ENCODE data around the gene GNA14.
"Not testable (repeated sequence)": the region's sequence is repeated elsewhere in the genome, so short reads cannot be mapped to it uniquely, and the experiment has no call there.

The GNA14 gene

DNA sequence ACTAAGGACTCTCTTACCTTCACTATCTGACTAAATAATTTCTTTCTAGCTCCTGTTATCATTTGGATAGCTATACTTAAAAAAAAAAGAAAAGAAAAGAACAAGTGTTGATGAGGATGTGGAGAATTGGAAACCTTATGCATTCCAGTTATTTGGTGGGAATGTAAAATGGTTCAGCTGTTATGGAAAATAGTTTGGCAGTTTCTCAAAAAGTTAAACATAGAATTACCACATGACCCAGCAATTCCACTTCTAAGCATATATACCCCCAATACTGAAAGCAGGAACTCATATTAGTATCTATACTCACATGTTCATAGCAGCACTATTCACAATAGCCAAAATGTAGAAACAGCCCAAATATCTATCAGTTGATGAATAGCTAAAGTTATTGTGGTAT, 61.1 kb downstream of the GNA14 start:
- no peak for DNase-seq

DNA sequence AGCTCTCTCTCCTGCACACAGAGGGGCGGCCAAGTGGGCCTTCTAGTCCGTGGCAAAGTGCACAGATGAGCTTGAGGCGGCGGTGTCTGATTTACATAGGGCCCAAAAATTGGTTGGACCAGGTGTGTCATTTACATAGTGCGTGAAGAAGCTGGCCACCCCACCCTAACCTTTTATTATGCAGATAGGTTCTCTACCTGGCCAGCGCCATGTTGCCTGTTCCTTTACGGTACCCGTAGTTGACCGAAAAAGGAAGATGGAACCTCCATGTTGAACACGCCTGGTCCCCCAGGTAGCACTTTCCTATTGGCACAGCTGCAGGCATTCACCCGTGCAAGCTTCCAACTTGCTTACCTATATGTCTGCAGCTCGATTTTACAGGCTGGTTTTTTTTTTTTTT, 61.5 kb downstream of the GNA14 start:
- DNase-seq: no peak

DNA sequence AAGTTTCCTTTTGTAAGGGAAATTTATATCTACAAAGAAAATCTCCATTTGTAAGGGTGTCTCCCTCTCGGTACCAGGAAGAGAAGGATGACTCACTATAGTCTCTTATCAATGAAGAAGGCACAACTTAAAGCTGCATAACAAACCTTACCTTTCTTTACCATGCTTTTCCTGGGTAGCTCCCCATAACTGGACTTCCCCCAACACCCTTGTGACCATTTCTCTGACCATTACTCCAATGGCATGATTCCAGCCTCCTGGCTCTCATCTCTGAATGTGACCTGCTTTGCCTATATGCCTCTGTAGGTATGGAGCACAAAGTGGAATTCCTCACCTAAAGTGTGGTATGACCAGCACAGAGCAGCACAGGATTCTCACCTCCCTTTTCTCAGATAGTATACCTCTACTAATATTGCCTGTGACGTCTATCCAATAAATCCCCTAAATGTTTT, 62.8 kb downstream of the GNA14 start:
- DNase-seq: no peak

DNA sequence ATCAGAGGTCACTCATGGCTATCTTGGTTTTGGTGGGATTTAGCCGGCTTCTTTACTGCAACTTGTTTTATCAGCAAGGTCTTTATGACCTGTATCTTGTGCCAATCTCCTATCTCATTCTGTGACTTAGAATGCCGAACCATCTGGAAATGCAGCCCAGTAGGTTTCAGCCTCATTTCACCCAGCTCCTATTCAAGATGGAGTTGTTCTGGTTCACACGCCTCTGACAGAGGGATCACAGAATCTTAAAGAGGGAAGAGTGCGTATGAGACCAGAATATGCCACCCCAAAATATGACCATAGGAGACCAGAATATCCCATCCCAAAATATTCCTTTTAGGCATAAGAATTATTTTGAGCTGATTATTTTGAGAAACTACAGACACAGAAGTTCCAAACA, 63.2 kb downstream of the GNA14 start:
- DNase-seq: not testable (repeated sequence)

DNA sequence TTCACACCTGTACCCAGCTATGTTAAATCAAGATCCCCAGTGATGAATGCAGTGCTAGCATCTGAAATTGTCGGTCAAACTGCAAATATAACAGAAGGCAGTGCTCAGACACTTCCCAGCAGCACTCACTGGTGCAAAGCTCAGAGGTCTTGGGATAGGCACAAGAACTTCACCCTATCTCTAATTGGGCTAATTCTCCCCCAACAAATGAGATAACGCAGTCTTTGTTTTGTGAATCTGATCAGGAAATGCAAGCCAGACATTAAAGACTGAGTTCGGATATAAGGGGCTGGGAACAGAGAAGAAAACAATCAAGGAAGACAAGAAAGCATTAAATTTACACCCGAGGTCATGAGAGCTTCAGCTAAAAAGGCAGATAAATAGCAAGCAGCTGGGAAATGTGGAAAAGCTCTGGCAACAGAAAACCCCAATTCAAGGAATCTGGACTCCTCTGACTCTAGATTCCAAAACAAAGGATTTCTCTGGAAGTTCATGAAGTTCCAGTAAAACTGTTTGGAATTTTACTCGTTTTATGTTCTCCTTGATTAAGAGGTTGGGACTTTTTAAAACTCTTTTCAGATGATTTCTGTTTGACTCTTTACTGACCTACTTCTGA, 65.1 kb downstream of the GNA14 start:
- no peak for DNase-seq

DNA sequence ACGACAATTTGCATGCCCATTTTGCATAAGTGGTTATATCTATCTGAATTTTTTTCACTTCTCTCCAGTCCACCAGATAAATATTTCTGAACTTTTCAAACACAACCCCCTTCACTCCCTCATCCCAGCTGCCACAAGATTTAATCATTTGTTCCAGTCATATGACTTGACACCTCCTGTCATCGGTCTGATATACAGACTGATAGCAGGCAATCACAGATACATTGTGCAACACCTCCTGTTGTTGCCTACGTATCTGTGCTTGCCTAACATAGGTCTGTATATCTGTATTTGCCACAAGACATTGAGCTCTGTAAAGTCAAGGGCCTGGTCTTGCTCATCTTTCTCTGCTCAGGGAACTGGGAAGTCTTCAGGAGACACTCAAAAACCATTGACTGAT, 65.6 kb downstream of the GNA14 start:
- DNase-seq: no peak

DNA sequence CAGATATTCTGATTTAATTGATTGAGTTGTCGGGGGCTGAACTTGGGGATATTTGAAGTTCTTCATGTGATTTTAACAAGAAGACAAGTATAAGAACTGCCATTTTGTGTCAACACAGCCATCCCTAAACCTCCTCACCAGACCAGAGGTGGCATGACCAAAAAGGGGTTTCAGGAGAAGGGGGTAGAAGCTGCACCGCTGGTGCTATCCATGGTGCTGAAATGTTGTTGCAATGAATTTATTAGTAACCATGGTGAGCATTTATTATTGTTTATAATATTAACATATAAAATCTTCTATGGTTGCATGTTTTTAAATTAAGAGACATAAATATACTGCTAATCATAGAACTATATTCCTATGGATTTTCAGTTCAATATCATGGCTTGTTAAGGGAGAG, 72.3 kb downstream of the GNA14 start:
- DNase-seq: no peak

DNA sequence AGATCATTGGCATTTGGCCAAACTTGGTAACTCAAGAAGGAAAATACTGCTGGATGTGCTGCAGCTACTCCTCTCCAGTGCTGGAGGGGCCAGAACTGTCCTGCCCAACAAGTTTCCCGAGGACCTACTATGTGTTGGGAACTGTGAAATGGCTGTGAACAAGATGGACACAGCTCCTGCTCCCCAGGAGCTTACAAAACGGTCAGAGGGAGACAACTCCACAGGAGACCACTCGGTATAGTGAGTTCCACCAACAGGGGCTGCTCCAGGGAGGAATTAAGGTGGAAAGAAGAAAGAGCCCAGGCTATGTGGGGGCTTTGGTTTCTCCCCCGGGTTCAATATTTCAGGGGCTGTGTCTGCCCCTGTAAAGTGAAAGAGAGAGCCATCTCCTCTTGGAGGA, 78.8 kb downstream of the GNA14 start:
- no peak for DNase-seq

DNA sequence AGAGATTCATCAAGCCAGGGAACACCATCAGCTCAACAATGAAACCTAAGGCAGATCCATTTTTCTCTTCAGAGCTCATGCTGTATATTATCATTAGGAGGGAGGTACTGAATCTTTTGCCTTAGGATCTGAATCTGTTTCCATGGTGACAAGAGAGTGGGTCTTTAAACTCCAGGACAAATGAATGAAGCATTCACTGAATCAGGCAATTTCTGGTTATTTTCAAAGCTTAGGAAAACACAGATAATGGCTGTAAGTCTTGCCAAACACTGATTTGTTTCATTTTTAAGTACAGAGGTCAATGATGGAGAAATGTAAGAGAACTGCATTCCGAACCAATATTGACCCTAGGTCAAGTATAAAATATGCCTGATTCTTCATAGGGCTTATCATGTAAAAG, 84.9 kb downstream of the GNA14 start:
- DNase-seq: no peak

DNA sequence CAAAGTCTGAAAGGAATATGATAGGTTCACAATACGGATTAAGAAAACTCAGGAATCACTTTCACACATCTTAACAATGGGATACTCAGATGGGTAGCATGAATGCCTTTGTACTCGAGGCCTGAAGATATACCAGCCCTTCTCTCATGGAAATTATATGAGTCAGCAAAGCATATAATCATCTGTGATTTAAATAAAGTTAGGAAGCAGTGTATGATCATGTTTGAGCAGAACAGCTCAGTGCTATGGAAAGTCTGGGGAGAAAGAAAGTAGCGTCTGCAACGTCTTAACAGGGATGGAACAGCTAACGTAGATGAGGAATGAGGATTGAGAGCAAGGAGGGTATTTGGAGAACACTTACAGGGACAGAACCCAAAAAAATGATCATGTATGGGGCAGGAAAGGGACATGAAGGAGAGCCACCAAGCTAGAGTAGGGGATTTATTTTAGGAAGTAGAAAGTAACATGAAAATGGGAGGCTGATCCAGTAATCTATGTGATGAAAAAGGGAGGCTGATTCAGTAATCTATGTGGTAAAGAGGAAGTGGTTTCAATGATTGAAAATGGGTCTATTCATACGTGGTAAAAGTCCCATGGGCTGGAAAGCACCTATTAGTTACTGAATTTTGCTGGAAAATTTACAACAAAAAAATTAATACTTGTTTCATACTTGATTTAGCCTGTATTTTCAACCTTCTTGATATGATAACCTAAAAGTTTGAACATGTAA, 85.9 kb downstream of the GNA14 start:
- DNase-seq: no peak

DNA sequence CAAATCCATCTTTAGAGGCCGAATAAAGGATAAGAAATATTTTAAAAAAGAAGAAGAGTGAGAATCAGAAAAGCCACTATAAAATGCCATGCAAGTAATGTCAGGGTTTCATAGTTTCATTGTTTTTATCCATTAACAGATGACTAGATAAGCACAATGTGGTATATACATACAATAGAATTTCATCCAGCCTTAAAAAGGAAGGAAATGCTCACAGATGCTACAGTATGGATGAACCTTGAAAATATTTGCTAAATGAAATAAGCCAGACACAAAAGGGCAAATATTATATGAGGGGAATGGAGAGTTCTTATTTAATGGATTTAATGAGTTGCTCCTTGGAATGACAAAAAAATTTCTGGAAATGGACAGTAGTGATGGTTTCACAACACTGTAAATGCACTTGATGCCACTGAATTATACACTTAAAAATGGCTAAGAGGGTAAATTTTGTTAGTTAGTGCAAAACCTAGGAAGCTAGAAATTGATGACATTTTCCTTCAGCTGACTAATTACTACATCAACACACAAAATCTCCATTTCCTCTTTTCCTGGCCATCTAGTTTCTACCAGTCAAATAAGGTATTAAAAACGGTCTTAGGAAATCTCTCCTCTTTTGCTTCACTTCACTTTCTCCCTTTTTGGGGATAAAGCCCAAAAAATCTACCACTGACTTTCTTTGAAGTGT, 86.6 kb downstream of the GNA14 start:
- no peak for DNase-seq

DNA sequence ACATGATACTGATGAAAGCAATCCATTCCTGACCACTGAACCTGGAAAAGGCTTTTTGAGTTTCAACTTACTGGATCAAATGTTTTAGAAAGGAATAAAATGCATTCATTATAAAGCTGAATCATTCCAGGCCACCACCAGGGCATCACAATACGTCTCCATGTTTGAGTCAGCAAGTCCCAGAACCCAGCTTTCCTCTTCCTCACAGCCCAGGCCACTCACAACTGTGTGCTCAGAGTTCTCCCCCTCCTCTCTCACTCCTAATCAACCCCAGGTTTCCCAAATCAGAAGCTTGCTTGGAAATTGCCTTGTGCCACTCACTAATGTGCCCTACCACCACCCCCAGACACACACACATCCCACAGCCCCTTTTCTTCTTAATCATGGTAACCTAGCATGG, 91.7 kb downstream of the GNA14 start:
- DNase-seq: no peak

DNA sequence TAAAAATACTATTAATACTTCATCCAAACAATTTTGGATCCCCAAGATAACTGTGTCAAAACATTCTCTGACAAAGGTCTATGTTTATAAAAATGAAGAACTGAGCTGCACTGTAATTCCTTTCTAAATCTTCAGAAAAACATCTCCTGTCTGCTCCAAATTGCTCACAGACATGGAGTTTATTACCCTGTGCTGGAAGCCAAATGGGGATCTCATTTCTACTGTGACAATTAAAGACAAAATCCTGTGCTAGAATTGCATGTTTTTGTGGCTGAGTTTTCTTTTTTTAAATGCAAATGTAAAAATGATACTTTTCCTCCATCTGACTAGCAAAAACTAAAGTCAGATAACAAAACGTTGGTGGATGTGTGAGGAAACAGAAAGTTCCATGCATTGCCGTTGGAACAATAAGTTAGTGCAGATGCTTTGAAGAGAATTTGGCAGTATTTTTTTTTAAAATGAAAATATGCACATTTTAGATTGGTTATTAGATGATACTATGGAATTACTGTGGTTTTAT, 93.5 kb downstream of the GNA14 start:
- DNase-seq: no peak

DNA sequence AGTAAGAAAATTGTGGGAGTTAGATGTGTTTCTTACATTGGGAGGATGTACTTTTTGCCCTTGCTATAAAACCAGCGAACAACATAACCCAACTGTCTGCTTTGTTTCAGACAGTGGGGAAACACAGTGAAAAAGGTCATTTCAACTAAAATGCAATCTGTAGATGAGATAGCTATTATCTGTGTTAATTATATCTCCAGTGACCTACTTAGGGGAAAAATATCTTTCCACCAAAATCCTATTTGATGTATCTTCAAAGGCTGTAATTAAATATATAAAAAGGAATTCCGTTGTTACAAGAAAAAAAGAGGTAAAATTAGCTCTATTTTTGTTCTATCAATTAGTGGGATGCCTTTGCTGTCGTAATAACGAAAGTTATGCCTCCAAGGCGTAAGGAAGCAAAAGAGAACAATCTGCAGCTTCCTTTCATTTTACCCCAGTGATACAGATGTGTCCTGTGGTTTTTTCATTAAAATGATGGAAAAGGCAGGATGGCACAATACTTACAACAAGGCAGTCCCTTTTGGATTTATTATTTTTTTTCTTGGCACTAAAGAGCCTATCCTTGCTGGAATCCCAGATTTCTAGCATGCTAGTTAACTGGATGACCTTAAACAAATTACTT, 100.9 kb downstream of the GNA14 start:
- no peak for DNase-seq

DNA sequence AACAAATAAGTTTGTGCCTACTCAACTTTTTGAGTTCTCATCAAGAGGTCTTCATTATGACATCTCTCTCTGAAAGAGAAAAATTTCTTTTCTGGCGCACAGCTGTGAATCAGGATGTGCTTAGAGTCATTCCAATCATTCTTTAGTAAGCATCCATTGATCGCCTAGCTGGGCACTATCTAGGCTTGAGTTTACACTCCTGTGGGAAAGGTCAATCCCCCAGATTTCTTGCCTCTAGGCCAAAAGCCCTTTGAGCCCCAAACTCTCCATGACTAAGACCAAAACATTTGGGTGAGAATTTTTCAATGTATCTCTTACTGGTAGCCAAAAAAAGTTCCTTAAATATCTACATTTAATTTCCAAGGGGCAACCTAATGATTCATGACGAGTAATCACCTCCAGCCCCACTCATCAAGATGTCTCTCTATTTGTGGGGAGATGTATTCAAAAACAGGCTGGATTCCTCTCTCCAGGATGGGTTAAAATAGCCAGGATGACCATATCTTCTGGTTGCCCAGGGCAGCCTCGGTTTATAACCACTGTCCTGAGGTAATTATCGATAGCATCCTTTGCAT, 101.7 kb downstream of the GNA14 start:
- DNase-seq: no peak

DNA sequence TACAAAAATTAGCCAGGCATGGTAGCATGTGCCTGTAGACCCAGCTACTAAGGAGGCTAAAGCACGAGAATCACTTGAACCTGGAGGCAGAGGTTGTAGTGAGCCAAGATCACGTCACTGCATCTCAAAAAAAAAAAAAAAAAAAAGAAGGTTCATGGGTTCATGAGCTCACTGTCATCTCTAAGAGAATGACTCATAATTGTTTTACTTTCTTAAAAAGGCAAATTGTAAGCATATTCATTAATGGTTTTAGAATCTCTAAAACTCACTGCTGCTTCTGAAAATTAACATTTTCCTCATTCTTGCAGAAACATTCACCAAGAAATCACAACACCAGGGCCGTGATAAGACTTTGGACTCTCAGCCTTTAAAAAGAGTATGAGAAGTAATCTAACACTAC, 103.6 kb downstream of the GNA14 start:
- DNase-seq: no peak

DNA sequence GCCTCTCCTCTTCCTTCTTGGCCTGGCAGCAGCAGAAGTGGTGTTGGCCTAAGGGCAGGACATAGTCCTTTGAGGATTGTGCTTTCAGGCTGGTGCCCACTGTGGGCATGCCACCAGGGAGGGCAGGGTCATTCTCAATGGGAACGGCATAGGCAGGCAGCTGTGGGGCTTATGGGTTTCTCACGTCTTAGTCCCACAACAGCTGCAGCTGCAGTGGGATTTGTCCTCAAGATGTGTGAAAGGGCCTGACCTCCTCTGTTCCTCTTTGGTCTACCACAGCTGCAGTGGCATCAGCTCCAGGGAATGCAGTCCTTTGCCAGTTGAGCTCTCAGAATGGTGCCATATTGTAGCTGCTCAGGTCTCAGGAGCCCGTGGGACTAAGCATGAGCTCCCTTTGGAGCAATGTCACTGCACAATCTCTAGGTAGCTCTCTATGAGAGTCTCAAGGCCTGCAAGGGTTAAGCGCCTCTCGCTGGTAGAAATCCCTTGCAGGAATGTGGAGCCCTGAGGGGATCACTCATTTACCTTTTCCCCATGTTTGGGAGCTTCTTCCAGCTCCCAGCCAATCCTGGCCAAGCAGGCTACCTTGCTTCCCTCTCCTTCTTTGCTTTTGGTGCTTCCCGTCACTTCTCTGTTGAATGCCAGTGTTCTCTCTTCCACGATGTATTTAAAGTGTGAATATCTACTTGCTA, 104.8 kb downstream of the GNA14 start:
- DNase-seq: peak; percentile 21

DNA sequence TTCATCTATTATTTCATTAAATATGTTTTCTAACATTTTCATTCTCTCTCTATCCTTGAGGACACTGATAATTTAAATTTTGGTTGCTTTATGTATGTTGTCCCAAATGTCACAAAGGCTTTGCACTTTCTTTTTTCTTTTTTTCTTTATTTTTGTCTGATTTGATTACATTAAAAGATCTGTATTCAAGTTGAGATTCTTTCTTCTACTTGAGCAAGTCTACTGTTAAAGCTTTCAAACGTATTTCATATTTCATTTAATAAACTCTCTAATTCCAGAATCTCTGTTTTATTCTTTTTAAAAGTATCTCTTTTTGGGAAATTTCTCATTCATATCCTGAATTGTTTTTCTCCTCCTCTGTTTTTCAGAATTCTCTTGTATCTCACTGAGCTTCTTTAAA, 106.5 kb downstream of the GNA14 start:
- DNase-seq: no peak

DNA sequence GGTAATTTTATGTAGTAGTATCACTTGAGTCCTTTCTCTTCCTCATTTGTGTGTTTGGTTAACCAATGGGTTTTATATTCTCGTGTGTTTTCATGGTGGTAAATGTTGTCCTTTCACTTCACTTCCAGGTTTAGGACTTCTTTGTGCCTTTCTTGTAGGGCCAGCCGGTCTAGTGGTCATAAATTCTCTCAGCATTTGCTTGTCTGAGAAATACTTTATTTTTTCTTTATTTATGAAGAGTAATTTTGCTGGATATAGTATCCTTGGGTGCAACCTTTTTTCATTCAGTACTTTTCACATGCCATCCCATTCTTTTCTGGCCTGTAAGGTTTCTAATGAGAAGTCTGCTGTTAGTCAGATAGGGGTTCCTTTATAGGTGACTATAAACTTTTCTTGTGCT, 107.1 kb downstream of the GNA14 start:
- DNase-seq: no peak

DNA sequence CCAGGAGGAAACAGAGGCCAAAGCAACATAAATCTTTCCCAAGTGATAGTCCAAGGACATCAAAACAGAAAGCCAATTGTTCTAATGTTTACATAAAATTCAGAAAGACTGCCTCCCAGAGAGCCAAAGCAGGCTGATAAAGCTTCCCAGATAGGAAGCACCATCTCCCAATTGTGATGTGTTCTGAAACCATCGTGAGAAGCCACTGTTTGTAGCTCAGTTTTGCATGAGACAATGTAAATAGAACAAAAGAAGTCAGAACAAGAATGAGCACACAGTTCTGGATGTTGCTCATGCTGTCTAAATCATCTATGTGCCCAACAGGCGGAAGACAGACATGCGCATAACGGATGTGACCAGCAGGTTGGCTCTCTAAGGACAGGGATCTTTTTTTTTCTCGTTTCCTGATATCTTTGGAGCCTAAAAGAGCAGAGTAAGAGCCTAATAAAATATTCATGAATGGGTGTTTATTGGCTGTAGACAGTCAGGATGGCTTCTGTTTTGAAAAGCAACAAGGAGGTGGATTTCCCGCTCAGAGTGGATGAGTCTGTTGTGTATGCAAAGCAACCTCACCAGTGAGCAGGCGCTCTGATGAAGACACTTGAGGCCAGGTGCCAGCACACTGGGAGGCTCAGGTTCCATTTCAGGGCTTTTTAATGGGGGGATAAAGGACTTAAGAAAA, 113.6 kb downstream of the GNA14 start:
- DNase-seq: no peak

DNA sequence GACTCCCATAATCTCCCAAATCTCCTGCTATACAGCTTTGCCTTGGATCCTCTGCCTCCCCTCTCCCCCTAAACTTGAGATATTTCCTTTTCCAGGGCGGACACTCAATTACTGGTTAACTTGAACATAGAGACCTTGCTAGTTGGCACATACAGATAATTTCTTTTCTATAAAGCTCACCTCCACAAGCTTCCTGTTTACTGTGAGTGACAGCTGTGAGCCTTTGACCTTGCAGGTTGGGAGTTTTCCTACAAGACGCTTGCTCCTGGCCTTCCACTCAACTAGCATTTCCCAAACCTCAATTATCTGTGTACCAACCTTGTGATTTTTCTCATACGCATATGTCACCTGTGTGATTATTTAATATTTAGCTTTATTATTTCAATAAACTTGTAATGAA, 114.5 kb downstream of the GNA14 start:
- DNase-seq: no peak

DNA sequence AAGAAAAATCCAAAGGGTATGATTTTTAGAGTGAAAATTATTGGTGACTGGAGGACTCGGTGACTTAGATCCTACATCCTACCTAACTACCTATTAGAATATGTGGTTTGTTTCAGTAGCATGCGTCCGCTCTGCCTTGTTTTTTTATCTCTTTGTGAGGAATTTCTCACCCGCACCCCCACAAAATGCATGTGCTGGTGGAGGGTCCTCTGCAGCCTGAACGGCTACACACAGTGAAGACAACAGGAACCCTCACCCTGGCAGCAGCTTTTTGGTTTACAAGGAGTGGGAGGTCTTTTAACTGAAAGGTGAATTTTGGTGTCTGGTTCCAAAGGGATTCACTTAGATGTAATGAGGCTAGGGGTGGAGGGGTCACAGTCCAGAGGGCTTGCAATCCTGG, 115.5 kb downstream of the GNA14 start:
- DNase-seq: no peak
